Measurements from ENCODE around the gene RDH14.

Gene RDH14

GRCh38 chr2:18560031-18560796 lies at the start of gene RDH14 (continued):
- TF ChIP-seq ZNF518A (tag by site-specific recombination; conservative IDR thresholded peaks at IDR 0.05; ENCODE audit: low read depth) (no peak), SCRT2 (tag by site-specific recombination; IDR thresholded peaks at IDR 0.05) (peak; percentile 99), YY2 (tag by site-specific recombination; IDR thresholded peaks at IDR 0.05) (peak; percentile 73; the same call in 1 of the 2 replicates), GLIS2 (tag by site-specific recombination; IDR thresholded peaks at IDR 0.05) (peak; percentile 95), SP3 (tag by site-specific recombination; IDR thresholded peaks at IDR 0.05) (peak; percentile 83), HOXC10 (CRISPR knock-in tag; IDR thresholded peaks at IDR 0.05) (0 out of 2 replicates have a peak, but pooled peaks have one; percentile 54), EGR2 (tag by site-specific recombination; IDR thresholded peaks at IDR 0.05; ENCODE audit: low read depth) (no peak), ZBTB20 (tag by site-specific recombination; IDR thresholded peaks at IDR 0.05) (peak; percentile 87), GLIS1 (tag by site-specific recombination; IDR thresholded peaks at IDR 0.05) (peak; percentile 69), ZNF335 (tag by site-specific recombination; conservative IDR thresholded peaks at IDR 0.05) (peak; percentile 90), ZFP69B (tag by site-specific recombination; IDR thresholded peaks at IDR 0.05) (peak; percentile 63; the same call in 1 of the 2 replicates), PATZ1 (tag by site-specific recombination; IDR thresholded peaks at IDR 0.05) (peak; percentile 73), ZEB2 (tag by site-specific recombination; IDR thresholded peaks at IDR 0.05) (peak; percentile 46), ZNF121 (tag by site-specific recombination; IDR thresholded peaks at IDR 0.05) (no peak), PBX3 (CRISPR knock-in tag; IDR thresholded peaks at IDR 0.05) (peak; percentile 93), ZNF677 (tag by site-specific recombination; IDR thresholded peaks at IDR 0.05) (0 out of 2 replicates have a peak, but pooled peaks have one; percentile 21), SP7 (tag by site-specific recombination; IDR thresholded peaks at IDR 0.05) (peak; percentile 10; the same call in 1 of the 2 replicates), ZBTB26 (tag by site-specific recombination; optimal IDR thresholded peaks at IDR 0.05) (peak; percentile 82), GLI2 (tag by site-specific recombination; IDR thresholded peaks at IDR 0.05; ENCODE audit: borderline replicate concordance, low read depth) (no peak), ZBTB48 (tag by site-specific recombination; IDR thresholded peaks at IDR 0.05) (peak; percentile 81), ZNF555 (tag by site-specific recombination; conservative IDR thresholded peaks at IDR 0.05) (no peak), HOXA7 (CRISPR knock-in tag; IDR thresholded peaks at IDR 0.05; ENCODE audit: borderline replicate concordance) (no peak), OSR2 (tag by site-specific recombination; IDR thresholded peaks at IDR 0.05) (no peak), SCRT1 (tag by site-specific recombination; IDR thresholded peaks at IDR 0.05; ENCODE audit: borderline replicate concordance) (peak; percentile 81), ZNF660 (tag by site-specific recombination; IDR thresholded peaks at IDR 0.05) (peak; percentile 65; the same call in 1 of the 2 replicates)

All from HEK293 (cell line).